ENCODE data around the gene XYLT2.
A peak's percentile ranks its signal among the peaks of the same experiment; 100 is the strongest.

XYLT2 gene

DNA sequence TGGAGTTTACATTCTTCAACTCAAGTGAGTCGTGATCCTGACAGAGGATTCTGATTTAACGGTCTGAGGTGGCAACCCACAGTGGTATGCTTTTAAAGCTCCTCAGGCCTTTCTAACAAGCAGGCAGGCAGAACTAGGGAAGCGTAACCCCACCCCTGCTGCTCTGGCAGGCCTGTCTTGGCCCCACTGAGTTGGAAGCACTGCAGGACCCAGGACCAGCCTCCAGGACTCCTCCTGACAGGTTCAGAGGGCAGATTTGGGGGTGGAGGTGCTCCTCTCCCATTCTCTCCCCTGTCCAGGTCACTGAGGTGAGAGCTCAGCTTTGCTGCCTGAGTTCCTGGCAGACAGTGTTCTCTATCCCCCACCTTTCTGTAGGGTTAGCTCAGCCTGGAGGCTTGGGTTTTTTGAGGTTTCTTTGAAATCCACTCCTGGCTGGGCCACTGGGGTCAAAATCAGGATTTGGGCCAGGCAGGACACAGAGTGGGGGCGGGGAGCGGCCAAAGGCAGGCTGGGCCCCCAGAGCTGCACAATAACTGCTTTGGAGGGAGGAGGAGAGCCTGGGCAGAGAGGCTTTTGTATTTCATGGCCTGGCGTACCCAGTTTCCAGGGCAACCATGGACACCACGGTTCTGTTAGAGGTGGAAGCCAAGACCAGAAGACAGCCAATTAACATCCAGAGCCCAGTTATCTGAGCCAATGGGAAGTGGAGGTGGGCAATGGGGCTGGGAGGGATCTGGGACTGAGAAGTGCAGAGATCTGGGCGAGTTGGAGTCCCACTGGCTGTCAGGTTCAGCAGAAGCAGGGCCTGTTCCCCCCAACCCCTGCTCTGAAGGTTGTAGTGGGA lies 17.5 kb downstream of the XYLT2 start:
- no peak for DNase-seq (ENCODE audit: low read depth in 2 of 2)

DNA sequence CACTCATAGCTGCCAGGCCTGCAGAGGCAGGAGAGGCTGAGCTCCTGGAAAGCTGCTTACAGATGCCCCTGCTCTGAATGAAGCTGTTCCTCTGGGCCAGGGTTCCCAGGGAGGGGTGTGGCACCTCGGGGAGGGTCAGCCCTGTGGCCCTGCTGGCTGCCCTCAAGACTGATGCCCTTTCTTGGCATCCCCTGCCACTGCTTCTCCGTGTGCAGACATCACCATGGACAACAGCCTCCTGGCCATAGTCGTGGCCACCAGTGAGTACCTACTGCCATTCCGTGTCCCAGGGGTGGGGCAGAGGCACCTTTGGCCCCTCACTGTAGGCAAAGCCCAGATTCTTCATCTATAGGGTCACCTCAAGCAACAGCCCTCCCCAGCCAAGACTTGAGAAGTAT lies 18.1 kb downstream of the XYLT2 start:
- DNase-seq (ENCODE audit: low read depth in 2 of 2) = no peak

DNA sequence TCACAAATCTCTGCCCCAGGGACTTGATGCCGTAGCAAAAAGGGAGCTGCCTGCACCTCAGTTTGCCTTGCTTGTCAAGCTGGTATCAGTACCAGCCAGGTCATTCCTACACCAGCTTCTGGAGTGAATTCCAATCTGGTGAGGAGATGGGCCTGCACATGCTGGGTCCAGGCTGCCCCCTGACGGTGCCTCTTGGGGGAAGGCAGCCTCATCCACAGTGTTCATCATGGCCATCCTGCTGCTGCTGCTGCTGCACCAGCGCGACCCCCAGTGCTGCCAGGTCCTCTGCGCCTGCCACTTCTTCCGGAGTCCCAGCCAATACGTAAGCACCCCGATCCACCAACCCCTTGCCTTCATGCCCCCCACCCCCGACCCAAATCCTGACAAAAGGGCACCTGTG lies 18.8 kb downstream of the XYLT2 start:
- no peak for DNase-seq (ENCODE audit: low read depth in 2 of 2)

DNA sequence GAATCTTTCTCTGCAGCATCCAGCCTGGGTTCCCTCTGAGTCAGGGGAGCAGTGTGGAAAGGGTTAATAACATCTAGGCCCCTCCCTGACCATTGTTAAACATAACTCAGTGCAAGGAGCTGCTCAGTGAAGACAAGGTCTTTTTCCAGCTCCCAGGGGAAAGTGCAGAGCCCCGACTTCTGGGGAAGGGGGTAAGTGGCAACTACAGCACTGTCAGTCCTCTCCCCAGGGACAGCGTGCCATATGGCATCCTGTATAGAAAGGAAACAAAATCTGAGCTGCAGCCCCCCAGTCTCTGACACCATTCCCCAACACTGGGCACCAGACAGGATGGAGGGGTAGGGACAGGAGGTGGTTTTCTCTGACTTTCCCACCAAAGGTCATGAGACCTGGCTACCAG lies 19.2 kb downstream of the XYLT2 start:
- DNase-seq (ENCODE audit: low read depth in 2 of 2) = no peak

DNA sequence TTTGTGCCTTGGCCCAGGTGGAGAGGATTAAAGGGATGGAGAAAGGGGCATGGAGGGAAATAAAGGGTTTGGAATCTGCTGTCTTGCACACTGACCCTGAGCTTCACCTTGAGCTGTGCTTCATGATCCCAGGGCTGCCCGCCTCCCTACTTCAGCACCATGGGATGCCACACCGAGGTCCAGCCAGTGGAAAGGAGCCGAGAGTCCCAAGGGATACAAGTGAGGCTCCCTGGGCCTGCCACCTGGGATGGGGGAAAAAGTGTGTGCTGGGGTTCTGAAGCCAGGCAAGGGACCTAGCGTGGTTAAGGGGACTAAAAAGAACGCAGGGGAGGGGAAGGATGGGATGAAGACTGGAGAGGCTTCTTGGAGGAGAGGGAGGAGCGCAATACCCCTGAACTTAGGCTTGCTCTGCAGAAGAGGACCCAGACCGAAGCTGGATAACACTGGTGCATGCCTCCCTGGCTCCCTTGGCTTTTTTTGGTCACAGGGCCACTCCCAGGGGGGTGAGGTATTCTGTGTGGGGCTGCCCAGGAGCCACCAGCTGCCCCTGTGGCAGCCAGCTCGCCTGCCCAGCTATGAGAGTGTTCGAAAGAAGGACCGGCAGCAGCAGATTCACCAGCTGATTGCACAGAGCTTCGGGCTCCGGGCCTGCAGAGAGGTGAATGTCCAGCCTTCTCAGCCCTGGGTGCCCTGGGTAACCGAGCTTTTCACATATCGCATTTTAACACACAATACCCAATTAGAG lies 19.9 kb downstream of the XYLT2 start:
- no peak for DNase-seq (ENCODE audit: low read depth in 2 of 2)

DNA sequence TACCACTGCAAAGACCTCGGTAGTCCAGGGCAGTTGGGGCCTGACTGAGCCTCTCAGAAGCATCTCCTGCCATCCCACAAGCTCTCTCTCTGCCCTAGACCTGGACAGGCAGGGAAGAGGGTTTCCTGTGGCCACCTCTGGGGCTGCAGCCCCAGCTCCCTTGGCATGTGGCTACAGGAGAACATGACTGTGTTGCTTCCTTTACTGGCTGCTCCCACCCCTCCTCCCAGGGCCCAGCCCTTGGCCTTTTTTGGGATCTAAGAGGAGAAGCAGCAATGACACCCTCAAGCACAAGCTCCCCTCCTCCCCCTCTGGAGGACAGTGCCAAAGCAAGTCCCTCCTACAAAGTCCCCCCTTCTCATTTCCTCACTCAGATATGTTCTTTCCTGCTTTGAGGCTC lies 21.5 kb downstream of the XYLT2 start:
- DNase-seq (ENCODE audit: low read depth in 2 of 2) = no peak

DNA sequence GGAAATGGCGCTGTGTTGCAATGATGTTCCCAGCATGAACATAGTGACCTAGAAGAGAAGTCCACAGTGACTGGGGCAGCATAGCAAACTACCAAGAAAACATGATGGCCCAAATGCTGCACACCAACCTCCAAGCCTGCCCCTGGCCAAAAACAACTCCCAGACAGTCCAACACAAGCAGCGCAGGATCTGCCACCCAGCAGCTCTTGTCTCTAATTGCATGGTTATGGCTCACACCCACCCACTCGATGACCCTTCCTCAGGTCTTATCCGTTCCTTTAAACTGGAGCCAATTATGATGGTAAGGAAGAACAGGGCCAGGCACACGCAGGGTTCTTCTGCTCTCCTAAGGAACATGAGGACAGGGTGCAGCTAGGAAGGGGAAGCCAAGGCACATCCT lies 24.1 kb downstream of the XYLT2 start:
- DNase-seq (ENCODE audit: low read depth in 2 of 2) = no peak

DNA sequence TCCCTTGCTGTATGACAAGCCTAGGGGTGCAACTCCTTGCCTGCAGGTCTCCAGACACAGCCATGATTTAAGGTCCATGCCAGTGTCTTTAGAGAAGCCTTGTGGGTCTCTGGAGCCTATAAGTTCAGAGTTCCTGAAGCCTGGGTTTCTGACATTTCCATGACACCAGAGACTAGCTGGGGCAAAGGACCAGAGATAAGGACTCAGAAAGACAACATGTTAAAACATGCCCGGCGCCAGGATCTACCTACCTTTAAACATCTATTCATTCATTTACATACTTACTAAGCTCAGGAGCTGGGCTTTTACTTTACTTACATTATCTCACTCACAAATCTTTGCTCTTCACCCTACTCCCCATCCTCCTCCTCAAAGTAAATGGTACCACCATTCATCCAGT lies 25.6 kb downstream of the XYLT2 start:
- DNase-seq (ENCODE audit: low read depth in 2 of 2) = no peak

DNA sequence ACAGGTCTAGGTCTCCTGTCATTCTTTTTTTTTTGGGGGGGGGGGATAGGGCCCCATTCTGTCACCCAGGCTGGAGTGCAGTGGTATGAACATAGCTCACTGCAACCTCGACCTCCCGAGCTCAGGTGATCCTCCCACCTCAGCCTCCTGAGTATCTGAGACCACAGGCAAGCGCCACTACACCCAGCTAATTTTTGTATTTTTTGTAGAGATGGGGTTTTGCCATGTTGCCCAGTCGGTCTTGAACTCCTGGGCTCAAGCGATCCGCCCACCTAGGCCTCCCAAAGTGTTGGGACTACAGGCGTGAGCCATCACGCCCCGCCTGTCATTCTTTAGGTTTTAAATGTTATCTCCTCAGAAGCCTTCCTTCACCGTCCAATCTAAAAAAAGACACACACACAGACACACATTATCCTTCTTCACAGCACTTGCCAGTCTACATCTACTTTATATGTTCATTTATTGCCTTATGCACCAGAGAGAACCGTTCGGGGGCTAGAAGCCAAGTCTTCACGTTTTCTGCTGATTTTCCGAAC lies 26.4 kb downstream of the XYLT2 start:
- DNase-seq (ENCODE audit: low read depth in 2 of 2) = no peak

DNA sequence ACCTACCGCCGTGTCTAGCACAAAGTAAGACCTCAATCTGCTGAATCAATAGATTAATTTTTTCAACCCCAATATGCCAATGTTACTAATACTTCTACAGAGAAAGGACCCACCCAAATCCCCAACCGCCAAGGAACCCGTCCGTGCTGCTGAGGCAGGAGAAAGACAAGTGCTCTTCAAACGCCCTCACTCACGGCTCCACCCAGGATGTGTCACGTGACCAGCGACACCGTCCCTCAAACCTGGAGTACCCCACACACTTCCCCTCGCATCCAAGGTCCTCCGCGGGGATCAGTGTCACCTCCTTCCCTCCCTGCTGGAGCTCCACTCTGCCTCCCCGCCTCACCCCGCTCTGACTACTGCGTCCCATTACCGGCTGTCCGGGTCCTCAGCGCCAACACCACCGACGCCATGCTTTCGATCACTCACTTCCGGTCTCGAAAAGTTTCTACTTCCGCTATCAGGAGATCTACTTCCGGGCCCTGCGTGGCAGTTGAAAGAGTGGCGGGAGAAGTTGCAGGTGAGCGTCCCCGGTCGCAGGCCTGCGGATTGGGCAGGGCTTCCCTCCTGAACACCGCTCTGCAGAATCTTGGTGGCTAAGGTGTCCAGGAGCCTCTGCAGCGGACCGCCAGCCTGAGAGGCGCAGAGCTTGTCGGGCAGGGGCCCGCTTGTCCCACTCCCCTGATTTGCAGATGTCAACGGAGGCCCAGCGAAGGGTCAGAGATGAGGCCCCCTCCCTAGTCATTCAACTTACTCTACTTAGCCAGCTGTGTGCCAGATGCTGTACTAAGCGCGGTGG lies 27.0 kb downstream of the XYLT2 start, which contains the start of the genes EME1 and MRPL27:
Gene EME1 (plus strand): TSS at position 472 of the 799 bp plus-strand sequence. CDS start 1,980 bp downstream, outside the sequence.
Gene MRPL27 (minus strand): TSS at position 427 of the 799 bp plus-strand sequence. CDS start 14 bp downstream, at position 413.
- DNase-seq (ENCODE audit: low read depth in 2 of 2) = peak; percentile 69 to 73

DNA sequence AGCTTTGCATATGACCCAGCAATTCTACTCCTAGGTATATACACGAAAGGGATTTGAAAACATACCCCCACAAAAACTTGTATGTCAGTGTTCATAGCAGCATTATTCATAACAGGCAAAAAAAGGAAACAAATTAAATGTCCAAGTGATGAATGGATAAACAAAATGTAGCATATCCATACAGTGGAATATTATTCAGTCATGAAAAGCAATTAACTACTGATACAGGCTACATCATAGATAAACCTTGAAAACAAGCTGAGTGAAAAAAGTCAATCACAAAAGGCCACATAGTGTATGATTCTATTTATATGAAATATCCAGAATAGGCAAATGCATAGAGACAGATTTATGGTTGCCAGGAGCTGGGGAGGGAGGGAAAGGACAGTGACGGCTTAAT lies 27.8 kb downstream of the XYLT2 start:
- no peak for DNase-seq (ENCODE audit: low read depth in 2 of 2)

DNA sequence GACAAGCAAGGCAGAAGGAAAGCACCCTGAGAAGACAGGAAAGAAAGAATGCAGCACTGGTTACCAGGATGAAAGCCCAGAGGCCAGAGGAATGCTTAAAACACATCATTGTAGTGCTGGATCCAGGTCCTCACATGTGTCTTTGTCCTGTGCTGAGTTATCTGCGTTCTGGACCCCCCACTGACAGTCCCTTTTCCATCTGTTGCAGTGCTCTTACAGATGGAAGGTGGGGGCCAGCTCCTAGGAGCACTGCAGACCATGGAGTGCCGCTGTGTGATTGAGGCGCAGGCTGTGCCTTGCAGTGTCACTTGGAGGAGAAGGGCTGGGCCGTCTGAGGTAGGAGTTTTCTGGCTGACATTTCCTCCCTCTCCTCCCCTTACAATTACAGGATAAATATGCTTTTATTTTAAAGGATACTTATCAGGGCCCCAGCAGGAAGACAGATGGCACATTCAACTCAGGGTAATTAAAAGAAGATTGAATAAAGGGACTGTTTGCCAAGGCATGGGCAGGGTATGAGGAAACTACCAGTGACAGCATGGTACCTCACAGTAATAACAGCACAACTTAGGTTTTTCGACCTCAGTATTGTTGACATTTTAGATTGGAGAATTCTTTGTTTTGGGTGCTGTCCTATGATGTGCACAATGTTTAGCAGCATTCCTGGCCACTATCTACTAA lies 30.1 kb downstream of the XYLT2 start:
- no peak for DNase-seq (ENCODE audit: low read depth in 2 of 2)

DNA sequence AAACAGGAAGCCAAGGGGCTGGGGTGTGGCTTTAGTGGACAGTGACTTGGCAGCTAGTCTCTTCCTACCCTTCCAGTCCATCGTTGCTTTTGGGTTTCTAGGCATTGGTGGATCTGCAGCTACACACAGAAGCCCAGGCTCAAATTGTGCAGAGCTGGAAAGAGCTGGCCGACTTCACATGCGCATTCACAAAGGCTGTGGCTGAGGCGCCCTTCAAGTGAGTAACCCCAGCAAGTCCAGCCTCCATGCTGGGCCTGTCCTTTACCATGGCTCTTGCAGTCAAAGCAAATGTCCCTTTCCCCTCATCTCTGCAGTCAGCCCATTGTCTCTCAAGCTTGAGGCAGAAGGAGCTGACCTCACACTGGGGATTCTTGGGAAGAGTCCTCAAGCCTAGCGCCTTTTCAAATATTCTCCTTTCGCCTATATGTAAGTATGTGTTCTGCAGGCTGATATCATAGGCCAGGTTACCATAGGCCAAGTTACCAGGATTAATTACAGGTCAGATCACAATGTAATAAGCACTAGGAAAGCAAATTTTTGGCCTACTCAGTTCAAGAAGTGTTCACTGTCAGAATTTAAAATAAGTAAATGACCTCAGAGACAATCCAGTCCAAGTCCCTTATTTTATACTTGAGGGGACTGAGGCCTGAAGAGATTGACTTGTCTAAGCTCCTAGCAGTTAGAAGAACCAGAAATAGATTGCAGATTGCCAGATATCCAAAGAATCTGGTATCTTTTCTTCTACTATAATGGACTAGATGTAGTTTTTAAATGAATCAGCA lies 33.6 kb downstream of the XYLT2 start:
- DNase-seq (ENCODE audit: low read depth in 2 of 2) = no peak

DNA sequence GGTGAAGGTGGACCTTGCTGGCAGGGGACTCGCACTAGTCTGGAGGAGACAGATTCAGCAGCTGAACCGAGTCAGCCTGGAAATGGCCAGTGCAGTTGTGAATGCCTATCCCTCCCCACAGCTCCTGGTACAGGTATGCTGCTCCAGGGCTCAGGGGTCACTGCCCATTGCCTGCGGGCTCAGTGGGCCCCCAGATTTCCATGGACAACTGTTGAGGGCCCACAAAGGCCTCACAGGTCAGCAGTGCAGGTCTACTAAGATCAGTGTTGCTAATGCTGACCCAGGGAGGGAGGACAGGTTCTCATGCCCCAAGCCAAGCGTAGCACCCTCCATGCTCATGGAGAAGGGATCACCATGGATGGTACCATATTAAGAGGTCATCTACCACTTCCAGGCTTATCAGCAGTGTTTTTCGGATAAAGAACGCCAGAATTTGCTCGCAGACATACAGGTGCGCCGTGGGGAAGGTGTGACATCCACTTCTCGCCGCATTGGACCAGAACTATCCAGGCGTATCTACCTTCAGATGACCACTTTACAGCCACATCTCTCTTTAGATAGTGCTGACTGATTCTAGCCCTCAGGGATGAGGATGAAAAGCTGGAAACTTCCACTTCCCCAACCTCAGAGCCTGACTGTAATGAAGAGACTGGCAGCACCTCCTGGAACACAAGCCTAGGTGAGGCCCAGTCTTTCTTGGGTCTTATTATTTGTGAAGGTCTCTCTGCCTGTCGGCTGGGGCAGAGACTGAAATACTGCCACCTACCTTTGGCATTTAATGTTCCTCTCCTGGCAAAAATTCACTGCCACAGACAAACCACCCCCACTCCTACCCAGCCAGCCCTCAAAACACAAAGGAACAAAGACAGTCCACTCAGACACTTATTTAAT lies 34.7 kb downstream of the XYLT2 start:
- no peak for DNase-seq (ENCODE audit: low read depth in 2 of 2)

DNA sequence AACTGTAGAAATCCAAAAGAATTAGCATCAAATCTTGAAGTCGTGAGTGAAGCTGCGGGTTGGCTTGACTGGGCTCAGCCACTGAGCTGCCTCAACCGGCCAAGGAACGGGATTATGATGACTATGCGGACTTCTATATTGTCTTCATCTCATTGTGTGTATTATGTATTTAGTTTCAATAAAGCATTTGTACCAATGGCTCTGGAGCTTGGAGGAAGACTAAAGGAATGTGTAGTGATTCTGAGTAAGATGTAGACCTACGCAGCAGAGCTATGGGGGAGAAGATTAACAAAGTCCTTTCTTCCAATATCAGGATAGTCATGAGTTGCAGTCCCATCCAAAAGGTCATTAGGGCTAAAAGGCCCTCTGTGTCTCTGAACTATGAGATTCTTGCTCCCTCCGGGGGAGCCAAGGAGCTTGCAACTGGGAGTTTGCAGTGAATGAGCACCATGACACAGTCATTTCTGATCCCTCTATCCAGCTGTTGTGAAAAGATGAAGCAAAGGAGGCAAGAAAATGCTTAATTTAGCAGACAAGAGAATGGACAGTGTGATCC lies 35.4 kb downstream of the XYLT2 start:
- no peak for DNase-seq (ENCODE audit: low read depth in 2 of 2)

DNA sequence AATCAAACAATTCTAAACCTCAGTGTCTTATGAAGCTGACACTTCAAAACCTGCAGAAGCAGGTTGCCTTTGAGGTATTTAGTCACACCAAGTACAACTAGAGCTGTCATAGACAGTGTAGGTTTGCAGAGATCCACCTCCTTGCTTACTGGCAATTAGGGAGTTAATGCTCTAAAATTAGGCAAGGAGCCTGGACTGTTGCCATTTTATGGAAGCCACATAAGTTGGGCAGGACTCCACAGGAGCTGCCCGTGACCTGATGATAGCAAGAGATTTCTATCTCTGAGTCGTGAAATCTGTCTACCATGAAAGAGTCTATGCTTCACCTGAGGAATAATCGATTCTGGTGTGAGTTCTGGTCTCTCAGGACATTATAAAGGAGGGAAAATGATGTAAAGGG lies 36.0 kb downstream of the XYLT2 start:
- no peak for DNase-seq (ENCODE audit: low read depth in 2 of 2)

DNA sequence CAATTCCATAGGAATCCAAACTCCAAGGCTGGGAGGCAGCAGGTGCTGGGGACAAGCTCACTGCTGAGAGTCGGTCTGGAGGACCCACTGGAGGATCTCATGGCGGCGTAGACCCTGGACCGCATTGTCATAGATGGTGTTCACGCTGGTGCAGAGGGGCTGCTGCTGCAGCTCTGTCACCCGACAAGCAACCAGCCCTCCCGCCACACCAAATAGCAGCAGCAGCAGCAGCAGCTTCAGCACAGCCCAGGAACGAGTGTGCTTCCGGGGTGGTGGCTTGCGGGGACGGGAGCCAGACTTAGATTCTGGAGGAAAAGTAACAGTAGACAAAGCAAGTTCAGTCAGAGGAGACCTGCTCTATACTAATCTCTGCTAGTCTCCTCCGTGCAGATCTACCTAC lies 37.0 kb downstream of the XYLT2 start:
- DNase-seq (ENCODE audit: low read depth in 2 of 2) = no peak

DNA sequence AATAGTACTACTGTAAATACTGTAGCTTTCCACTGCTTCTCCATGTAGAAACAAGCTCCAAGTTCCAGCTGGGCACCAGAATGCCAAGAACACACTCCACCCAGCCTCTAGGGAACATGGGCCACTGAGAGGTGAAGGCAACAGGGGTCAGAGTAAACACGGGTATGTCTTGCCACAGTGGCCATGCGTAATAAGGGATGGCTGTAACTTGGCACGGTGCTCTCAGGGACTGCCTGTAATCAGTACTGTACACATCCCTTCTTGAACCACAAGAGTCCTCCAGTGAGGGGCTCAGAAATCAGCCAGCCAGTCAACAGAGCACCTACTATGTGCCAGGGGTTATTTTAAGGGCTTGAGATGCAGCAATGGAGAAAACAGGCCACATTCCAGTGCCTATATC lies 40.6 kb downstream of the XYLT2 start:
- no peak for DNase-seq (ENCODE audit: low read depth in 2 of 2)

DNA sequence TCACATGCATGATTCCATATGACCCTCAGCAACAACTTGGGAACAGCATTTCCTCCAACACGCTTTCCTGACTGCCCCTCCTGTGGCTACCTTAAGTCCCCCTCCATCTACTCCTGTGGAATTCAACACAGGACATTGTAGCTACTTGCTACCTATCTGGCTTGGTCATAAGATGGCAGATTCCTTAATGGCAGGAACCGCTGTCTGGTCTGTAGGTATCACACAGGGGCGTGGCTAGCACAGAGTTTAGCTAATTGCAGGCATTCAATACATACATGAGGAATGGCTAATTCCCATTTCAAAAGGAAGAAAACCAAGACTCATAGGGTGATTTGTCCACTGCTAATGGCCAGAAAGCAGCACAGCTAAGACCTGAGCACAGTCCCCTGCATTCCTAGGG lies 42.8 kb downstream of the XYLT2 start:
- DNase-seq (ENCODE audit: low read depth in 2 of 2) = no peak

All from activated CD4-positive, alpha-beta T cell treated with anti-CD3 and anti-CD28 coated beads for 24 hours (primary cell).